AG04450 (cell line): ENCODE measurements around the gene PTPRR. TPM values are rescaled to one million over a fixed set of nuclear protein-coding genes. Genes with fewer than 3 reads are reported as not detected.

ENCODE experiments used
- CTCF ChIA-PET: fragments of 300-600, 350-600 bp; formaldehyde crosslinking; extraction: SDS; loops from one replicate; lab custom pipeline; 2022; ENCODE audit warnings: antibody characterized with exemption, inconsistent platforms; lab: Charles Lee
- POLR2A ChIA-PET: fragments of 350-600 bp; formaldehyde crosslinking; extraction: SDS; loops from one replicate; lab custom pipeline; 2021; ENCODE audit warnings: antibody characterized with exemption, inconsistent platforms; lab: Yijun Ruan, JAX
- DNase-seq: peaks from one replicate; pipeline ENCODE4 v3.0.0-alpha.2; 2011; ENCODE audit warnings: low read depth, low spot score
- H3K27ac ChIP-seq: one replicate; pipeline ENCODE4 v1.5.1; 2012; ENCODE audit warnings: low read depth, low read length, control low read depth
- H3K27me3 ChIP-seq: one replicate; pipeline ENCODE4 v1.6.0; 2012; ENCODE audit warnings: low read length; ENCODE audit not compliant: control insufficient read depth, insufficient read depth
- H3K4me3 ChIP-seq: 2 replicates; pipeline ENCODE4 v1.5.1; 2011; ENCODE audit warnings: mild to moderate bottlenecking, low read depth, low read length, control low read depth
- H3K9me3 ChIP-seq: 2 replicates; pipeline ENCODE4 v1.5.1; 2012; ENCODE audit warnings: low read length; ENCODE audit not compliant: control insufficient read depth, insufficient read depth
- CTCF ChIP-seq: IDR thresholded peaks from 2 replicates; pipeline ENCODE4 v1.5.1; 2011; ENCODE audit warnings: low read depth, low read length, control low read depth, inconsistent platforms
- polyA plus RNA-seq: library from polyadenylated mRNA; depleted of rRNA; stranded (reverse); fragments of >200 nt; gene quantifications from 2 replicates; pipeline ENCODE4 v1.2.3, GENCODE V29; 2011

The PTPRR gene
- polyA plus RNA-seq, 1 experiment: 0.07 TPM

GRCh38 chr12:70948976-70949336, 28.4 kb upstream of the PTPRR start:
- POLR2A ChIA-PET: no interaction called here
- DNase-seq: no peak
- no peak for TF ChIP-seq CTCF
- Histone ChIP-seq H3K27ac (no peak overlapping the region), H3K27me3 (no peaks in the 10 kb centered on the region), H3K9me3 (no peaks in the 10 kb centered on the region), H3K4me3 (no peak overlapping the region)
- CTCF ChIA-PET: no interaction called here

GRCh38 chr12:70948236-70948975, 27.9 kb upstream of the PTPRR start:
- H3K27ac ChIP-seq: no peak overlapping the region
- H3K4me3 ChIP-seq: no peak overlapping the region
- DNase-seq: no peak
- H3K9me3 ChIP-seq: no peaks in the 10 kb centered on the region
- no peak for TF ChIP-seq CTCF
- CTCF ChIA-PET: no interaction called here
- POLR2A ChIA-PET: no interaction called here
- no peaks in the 10 kb centered on the region for H3K27me3 ChIP-seq

GRCh38 chr12:70936203-70936813, 15.8 kb upstream of the PTPRR start:
- DNase-seq: no peak
- ChIA-PET POLR2A (no interaction called here), CTCF (no interaction called here)
- Histone ChIP-seq H3K9me3 (no peaks in the 10 kb centered on the region), H3K27ac (no peak overlapping the region), H3K4me3 (no peak overlapping the region), H3K27me3 (no peaks in the 10 kb centered on the region)
- no peak for TF ChIP-seq CTCF

GRCh38 chr12:70933133-70933532, 12.6 kb upstream of the PTPRR start:
- ChIA-PET CTCF (no interaction called here), POLR2A (no interaction called here)
- Histone ChIP-seq H3K9me3 (no peaks in the 10 kb centered on the region), H3K27ac (no peak overlapping the region), H3K4me3 (no peak overlapping the region), H3K27me3 (no peaks in the 10 kb centered on the region)
- no peak for DNase-seq
- TF ChIP-seq CTCF: no peak

GRCh38 chr12:70929029-70929428, 8.5 kb upstream of the PTPRR start:
- TF ChIP-seq CTCF: no peak
- DNase-seq: no peak
- H3K4me3 ChIP-seq: no peak overlapping the region
- POLR2A ChIA-PET: no interaction called here
- CTCF ChIA-PET: no interaction called here
- H3K27ac ChIP-seq: no peak overlapping the region
- H3K9me3 ChIP-seq: no peaks in the 10 kb centered on the region
- no peaks in the 10 kb centered on the region for H3K27me3 ChIP-seq
